CD4-positive, alpha-beta T cell treated with Interleukin-2 at 100 ng/mL for 4 hours (primary cell): ENCODE measurements around the gene ACP6.
"Not testable (repeated sequence)": the region's sequence is repeated elsewhere in the genome, so short reads cannot be mapped to it uniquely, and the experiment has no call there.

Experiments
- DNase-seq: peaks from one replicate; pipeline ENCODE4 v3.0.0-alpha.2; 2020; ENCODE audit warnings: low spot score

The ACP6 gene

GRCh38 chr1:147670319-147671001, at the start of gene ACP6:
Gene ACP6 (minus strand): TSS chr1:147670524. CDS start chr1:147670048, 476 bp downstream.
- DNase-seq: peak; percentile 90

DNA sequence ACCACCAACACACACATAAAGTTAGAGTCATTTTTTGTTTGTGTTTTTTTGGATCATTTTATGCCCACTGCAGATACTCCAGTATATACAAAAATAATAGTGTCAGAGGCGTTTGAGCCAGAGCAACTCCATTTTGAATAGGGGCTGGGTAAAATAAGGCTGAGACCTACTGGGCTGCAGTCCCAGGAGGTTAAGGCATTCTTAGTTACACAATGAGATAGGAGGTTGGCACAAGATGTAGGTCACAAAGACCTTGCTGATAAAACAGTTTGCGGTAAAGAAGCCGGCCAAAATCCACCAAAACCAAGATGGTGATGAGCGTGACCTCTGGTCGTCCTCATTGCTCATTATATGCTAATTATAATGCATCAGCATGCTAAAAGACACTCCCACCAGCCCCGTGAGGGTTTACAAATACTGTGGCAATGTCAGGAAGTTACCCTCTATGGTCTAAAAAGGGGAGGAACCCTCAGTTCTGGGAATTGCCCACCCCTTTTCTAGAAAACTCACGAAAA, 49.4 kb upstream of the ACP6 start:
- DNase-seq: no peak

- DNase-seq: no peak
Measured at GRCh38 chr1:147719029-147719698, 48.8 kb upstream of the ACP6 start.

DNA sequence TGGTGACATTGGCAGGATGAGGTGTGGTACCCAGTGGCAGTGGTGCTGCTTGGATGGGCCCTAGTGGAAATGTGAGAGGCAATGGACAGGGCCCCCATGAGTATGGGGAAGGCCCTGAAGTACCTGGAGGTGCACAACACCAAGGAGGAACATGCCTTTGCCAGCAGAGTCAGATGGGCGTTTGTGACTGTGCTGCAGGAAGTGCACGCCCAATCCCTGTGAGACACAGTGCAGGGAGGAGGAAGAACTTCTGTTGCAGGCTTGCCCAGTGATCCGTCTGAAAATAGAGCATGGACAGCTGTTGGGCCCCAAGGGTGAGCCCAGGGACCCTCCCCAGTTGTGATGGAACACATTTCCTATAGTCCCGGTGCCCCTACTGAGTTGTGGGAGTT, 47.4 kb upstream of the ACP6 start:
- peak; percentile 22 for DNase-seq

DNA sequence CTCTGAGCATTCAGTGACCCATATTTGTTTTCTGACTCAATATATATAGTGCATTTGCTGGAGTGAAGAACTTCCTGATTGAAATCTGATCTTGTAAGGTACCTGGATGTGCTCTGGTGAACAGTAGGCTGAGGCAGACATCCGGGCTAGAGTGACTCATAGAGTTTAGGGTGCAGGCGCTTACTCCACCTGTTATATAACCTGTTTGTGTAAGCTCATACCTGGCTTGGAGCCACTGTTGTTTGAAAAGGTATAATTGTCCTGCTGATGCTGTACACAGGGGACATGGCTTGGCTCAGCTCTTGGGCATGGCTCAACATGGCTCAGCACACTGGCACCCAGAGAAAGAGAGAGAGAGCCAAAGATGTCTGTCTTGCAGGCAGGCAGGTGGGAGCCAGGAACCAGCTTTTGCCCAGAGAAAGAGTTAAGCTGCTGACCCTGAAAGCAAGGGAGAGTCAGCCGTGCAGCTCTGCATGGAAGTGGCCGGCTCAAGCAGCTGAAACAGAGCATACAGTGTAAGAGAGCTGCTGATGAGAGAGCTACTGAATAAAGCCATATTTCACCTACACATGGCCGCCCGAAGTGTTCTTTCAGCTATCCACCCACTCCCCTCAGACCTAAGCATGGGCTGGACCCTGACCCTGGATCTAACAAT, 46.9 kb upstream of the ACP6 start:
- DNase-seq: peak; percentile 64

GRCh38 chr1:147712605-147713004, 42.3 kb upstream of the ACP6 start:
- DNase-seq: no peak

DNA sequence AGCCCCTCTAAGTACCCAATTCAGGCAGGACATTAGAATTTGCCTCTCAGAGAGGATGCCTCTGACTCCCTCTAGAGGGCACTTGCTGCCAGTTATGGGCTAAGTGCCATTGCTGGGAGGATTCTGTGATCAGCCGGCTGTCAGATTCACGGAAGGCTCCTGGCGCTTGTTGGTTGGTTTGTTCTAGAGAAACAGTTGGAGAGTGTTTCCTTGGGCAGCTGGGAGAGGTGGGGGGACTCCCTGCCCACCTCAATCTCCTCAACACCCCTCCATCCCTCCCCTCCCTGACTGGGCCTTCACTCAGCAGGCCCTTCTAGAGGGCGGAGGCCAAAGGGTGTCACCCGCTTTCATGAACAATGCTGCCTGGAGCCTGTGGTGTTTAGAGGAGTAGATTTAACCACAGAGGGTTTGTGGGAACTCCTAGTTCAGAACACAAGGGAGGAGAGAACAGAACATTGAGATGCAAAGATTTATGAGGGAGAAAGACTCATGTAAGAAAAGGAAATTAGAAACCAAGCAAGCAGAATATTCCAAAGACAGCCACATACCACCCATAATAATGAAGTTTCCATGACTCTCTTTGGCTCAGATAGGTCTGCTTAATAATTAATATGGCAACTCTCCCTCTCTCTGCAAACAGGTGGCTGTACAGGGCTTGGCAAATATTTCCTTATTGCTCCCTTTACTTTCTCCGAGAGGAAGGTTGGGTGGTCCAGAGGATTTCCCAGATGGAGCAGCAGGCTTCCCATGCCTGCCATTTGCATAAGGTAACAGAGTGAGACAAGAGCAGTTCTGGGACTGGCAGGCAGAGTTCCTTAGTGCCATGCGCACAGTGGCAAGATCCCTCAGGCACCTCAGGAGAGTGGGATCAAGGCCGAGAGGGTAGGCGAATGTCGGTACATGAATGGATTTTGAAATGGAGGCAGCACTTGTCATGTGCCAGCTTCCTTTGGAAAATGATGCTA, 30.0 kb upstream of the ACP6 start:
- DNase-seq: peak; percentile 65

DNA sequence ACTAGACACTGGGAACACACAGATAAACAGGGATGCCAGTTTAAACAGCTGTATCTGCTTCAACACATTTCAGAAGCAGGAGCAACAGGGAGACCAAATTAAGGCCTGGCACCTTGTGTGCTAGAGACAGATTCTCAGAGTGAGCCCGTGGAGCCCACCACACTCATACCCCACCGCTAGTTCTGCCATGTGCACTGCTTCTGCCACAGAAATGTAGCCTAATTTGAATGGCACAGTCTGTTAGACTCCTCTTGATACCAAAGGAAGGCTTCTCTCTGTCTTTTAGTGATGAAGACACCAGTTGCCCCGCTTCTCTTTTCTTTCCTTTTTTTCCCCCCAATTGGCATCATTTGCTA, 29.3 kb upstream of the ACP6 start:
- no peak for DNase-seq

GRCh38 chr1:147683163-147683763, 12.9 kb upstream of the ACP6 start:
- DNase-seq: no peak

- not testable (repeated sequence) for DNase-seq
Measured at GRCh38 chr1:147680608-147681235, 10.4 kb upstream of the ACP6 start.

- not testable (repeated sequence) for DNase-seq
Measured at GRCh38 chr1:147677681-147678080, 7.4 kb upstream of the ACP6 start.

DNA sequence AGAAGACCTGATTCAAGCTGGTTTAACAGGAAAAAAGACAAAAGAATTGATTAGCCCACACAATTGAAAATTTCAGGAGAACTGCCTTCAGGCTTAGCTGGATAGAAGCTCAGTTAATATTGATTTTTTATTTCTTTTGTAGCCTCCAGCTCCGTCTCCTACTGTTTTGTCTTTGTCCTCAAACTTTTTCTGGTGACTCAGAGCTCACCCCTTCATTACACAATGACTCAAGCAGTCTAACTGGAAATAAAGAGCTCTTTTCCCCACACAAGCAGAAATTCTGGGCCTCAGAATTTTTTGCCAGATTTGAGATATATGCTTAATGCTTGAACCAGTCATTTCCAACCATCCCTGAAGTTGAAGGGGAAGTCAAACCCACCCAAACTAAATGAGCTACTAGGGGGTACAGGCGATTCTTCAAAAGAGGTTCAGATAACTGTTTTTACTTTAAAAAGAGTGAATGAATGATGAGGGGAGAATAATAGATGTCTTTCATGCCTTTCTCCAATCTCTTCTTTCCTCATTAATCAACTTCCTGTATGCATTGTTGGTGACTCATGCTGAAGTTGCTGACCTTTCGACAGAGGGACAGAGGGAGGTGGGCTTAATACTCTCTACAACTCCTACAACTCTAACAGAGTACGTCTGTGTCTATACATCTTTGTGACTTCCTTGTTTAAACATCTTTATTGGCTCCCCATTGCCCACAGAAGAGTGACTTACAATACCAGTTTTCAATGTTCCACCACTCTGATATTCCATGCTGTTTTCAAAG, 6.2 kb upstream of the ACP6 start:
- no peak for DNase-seq

GRCh38 chr1:147673816-147674215, 3.5 kb upstream of the ACP6 start:
- no peak for DNase-seq

GRCh38 chr1:147673406-147673805, 3.1 kb upstream of the ACP6 start:
- no peak for DNase-seq

GRCh38 chr1:147669469-147670318, 630 bp downstream of the ACP6 start:
- peak; percentile 36 for DNase-seq

- no peak for DNase-seq
Measured at GRCh38 chr1:147665521-147665920, 4.8 kb downstream of the ACP6 start.

DNA sequence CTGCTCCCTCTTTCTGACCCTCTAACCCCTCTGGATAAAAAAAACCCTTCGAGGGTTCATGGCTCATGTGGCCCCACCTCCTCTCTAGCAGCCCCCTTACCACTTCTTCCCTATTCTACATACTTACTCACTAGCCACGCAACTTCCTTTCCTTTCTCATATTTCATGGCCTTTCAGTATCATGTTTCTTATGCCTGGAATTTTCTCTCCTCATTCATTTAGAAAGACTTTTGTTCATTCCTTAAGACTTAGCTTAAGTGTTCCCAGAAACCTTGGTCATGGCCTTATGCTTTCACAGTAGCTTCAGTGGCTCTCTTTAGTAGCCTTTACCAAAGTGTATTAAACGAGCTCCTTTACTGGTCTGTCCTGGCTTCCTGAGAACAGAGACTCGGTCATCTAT, 6.1 kb downstream of the ACP6 start:
- DNase-seq: no peak

- DNase-seq: no peak
Measured at GRCh38 chr1:147654511-147654910, 15.8 kb downstream of the ACP6 start.

GRCh38 chr1:147652306-147652705, 18.0 kb downstream of the ACP6 start:
- no peak for DNase-seq
